Panc1 (cell line): ENCODE measurements around the gene ZBTB20.

Experiments
- CTCF ChIP-seq: fragments of 450-650 bp; IDR thresholded peaks from 2 replicates; pipeline ENCODE4 v1.5.1; 2017; ENCODE audit warnings: mild to moderate bottlenecking
- TCF7L2 ChIP-seq: IDR thresholded peaks from 2 replicates; pipeline ENCODE4 v1.6.1; 2011; ENCODE audit warnings: mild to moderate bottlenecking, low read depth, low read length, inconsistent platforms

GRCh38 chr3:114569186-114569585 lies 577.9 kb downstream of the ZBTB20 start:
- TF ChIP-seq CTCF (no peak), TCF7L2 (no peak)
